ENCODE results near the gene CDKN1C.

CDKN1C gene

GRCh38 chr11:2864901-2865300, 20.7 kb downstream of the CDKN1C start:
- Mint-ChIP-seq H3K27ac (no peak overlapping the region), H3K4me3 (no peak overlapping the region), H3K4me1 (peaks cover 21% of the 10 kb centered on the region), H3K9me3 (no peaks in the 10 kb centered on the region), H3K27me3 (peaks cover 53% of the 10 kb centered on the region), H3K36me3 (ENCODE audit: low read depth) (no peaks in the 10 kb centered on the region)
- no peak for ATAC-seq
- DNase-seq = no peak

DNA sequence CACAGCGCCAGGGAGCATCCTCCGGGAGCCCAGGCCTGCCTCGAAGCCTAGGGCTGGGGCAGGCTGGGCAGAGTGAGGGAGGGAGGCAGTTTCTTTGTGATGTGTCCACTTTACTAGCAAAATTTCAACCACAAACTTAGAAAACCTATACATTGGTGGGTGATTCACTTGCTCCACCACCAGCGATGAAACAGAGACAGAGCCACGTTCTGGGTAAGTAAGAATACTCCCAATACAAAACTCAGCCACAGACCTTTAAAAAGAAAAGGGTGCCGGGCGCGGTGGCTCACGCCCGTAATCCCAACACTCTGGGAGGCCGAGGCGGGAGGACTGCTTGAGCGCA, 22.3 kb downstream of the CDKN1C start:
- peaks cover 13% of the 10 kb centered on the region for H3K4me1 Mint-ChIP-seq
- no peak overlapping the region for H3K27ac Mint-ChIP-seq
- H3K27me3 Mint-ChIP-seq = peaks cover 47% of the 10 kb centered on the region
- DNase-seq (peak; percentile 21), ATAC-seq (peak; percentile 50)
- no peak overlapping the region for H3K4me3 Mint-ChIP-seq
- H3K9me3 Mint-ChIP-seq = no peaks in the 10 kb centered on the region
- no peaks in the 10 kb centered on the region for H3K36me3 Mint-ChIP-seq (ENCODE audit: low read depth)

GRCh38 chr11:2862395-2863275, 22.9 kb downstream of the CDKN1C start:
- H3K9me3 Mint-ChIP-seq = no peaks in the 10 kb centered on the region
- H3K4me1 Mint-ChIP-seq = peaks cover 13% of the 10 kb centered on the region
- H3K27ac Mint-ChIP-seq = no peak overlapping the region
- H3K4me3 Mint-ChIP-seq = no peak overlapping the region
- ATAC-seq (no peak), DNase-seq (no peak)
- H3K36me3 Mint-ChIP-seq (ENCODE audit: low read depth) = no peaks in the 10 kb centered on the region
- H3K27me3 Mint-ChIP-seq = peaks cover 41% of the 10 kb centered on the region

- peak; percentile 84 for ATAC-seq
- Mint-ChIP-seq H3K27ac (no peak overlapping the region), H3K4me1 (peaks cover 13% of the 10 kb centered on the region), H3K4me3 (no peak overlapping the region), H3K27me3 (peaks cover 30% of the 10 kb centered on the region), H3K9me3 (no peaks in the 10 kb centered on the region), H3K36me3 (ENCODE audit: low read depth) (no peaks in the 10 kb centered on the region)
- DNase-seq = peak; percentile 62
Observed at GRCh38 chr11:2860636-2861035, 24.9 kb downstream of the CDKN1C start.

- H3K4me1 Mint-ChIP-seq = peaks cover 11% of the 10 kb centered on the region
- ATAC-seq = no peak
Observed at GRCh38 chr11:2859699-2860037, 25.9 kb downstream of the CDKN1C start.

DNA sequence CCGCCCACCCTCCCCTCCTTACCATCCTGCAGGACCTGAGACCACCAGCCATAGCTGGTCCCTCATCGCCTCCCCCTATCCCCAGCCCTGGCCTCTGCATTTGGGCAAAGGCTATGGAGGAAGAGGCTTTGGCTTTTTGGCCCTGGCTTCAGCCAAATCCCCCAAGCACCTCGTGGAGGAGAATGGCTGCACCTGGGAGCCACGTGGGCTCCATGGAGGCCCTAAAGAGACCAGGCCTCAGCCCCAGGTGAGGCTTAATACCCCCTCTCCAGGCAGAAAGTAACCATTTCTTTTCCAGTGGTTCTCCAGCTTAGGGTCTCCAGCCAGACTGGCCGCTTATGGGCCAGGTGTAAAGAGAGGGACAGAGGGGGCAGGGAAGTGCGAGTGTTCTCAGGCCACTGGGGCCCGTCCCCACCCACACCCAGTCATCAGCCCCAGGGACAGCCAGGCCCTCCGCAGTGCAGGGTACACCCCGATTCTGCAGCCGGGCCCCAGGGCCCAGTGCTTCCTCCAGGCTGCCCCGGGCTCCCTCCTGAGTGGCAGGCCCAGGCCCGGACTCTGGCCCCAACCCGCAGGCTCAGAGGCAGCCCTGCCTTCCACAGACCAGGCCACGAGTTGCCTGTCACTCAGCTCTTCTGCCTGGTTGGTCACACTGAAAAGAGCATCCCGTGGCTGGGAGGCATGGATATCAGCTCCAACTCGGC, 26.4 kb downstream of the CDKN1C start:
- H3K4me1 Mint-ChIP-seq = peaks cover 11% of the 10 kb centered on the region
- no peaks in the 10 kb centered on the region for H3K9me3 Mint-ChIP-seq
- no peak overlapping the region for H3K27ac Mint-ChIP-seq
- DNase-seq = no peak
- H3K27me3 Mint-ChIP-seq = peaks cover 20% of the 10 kb centered on the region
- ATAC-seq = no peak
- H3K4me3 Mint-ChIP-seq = no peak overlapping the region
- H3K36me3 Mint-ChIP-seq (ENCODE audit: low read depth) = no peaks in the 10 kb centered on the region

More at GRCh38 chr11:2859699-2860037, 25.9 kb downstream of the CDKN1C start:
- no peaks in the 10 kb centered on the region for H3K36me3 Mint-ChIP-seq (ENCODE audit: low read depth)
- H3K9me3 Mint-ChIP-seq = no peaks in the 10 kb centered on the region
- H3K4me3 Mint-ChIP-seq = no peak overlapping the region
- H3K27ac Mint-ChIP-seq = no peak overlapping the region
- DNase-seq = no peak
- peaks cover 26% of the 10 kb centered on the region for H3K27me3 Mint-ChIP-seq

DNA sequence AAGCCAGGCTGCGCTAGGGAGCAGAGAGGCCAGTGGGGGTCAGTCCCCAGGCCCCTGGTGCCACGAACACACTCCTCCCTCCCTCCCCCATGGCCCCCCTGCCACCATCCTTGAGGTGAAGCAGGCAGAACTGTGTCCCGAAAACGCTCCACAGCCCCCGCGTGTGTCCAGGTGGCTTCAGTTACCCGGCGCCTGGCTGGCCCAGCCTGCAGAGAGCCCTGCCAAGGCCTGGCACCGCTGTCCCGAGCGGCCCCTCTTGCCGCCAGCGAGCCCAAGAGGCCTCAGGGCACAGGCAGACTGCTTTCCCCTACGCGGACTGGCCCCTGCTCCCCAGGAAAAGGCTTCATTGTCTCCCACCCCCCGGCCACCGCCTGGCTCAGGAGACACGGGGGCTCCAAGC, 27.7 kb downstream of the CDKN1C start:
- H3K36me3 Mint-ChIP-seq (ENCODE audit: low read depth) = no peaks in the 10 kb centered on the region
- ATAC-seq = no peak

GRCh38 chr11:2857276-2857675, 28.3 kb downstream of the CDKN1C start:
- Mint-ChIP-seq H3K27ac (no peak overlapping the region), H3K27me3 (peaks cover 11% of the 10 kb centered on the region), H3K4me3 (no peak overlapping the region), H3K9me3 (no peaks in the 10 kb centered on the region), H3K4me1 (peaks cover 7% of the 10 kb centered on the region), H3K36me3 (ENCODE audit: low read depth) (no peaks in the 10 kb centered on the region)
- no peak for DNase-seq
- no peak for ATAC-seq

More for the DNA sequence above, 27.7 kb downstream of the CDKN1C start:
- no peaks in the 10 kb centered on the region for H3K9me3 Mint-ChIP-seq
- H3K4me1 Mint-ChIP-seq = peaks cover 7% of the 10 kb centered on the region
- H3K27ac Mint-ChIP-seq = no peak overlapping the region
- no peak overlapping the region for H3K4me3 Mint-ChIP-seq
- peaks cover 11% of the 10 kb centered on the region for H3K27me3 Mint-ChIP-seq
- DNase-seq = no peak

GRCh38 chr11:2855162-2855561, 30.4 kb downstream of the CDKN1C start:
- Mint-ChIP-seq H3K27ac (no peak overlapping the region), H3K36me3 (ENCODE audit: low read depth) (no peaks in the 10 kb centered on the region), H3K27me3 (peaks cover 2% of the 10 kb centered on the region), H3K9me3 (no peaks in the 10 kb centered on the region), H3K4me1 (no peaks in the 10 kb centered on the region), H3K4me3 (no peak overlapping the region)
- ATAC-seq = no peak
- no peak for DNase-seq

- H3K4me1 Mint-ChIP-seq = no peaks in the 10 kb centered on the region
- no peak overlapping the region for H3K4me3 Mint-ChIP-seq
- H3K36me3 Mint-ChIP-seq (ENCODE audit: low read depth) = no peaks in the 10 kb centered on the region
- no peak overlapping the region for H3K27ac Mint-ChIP-seq
- peak; percentile 13 for ATAC-seq
- H3K27me3 Mint-ChIP-seq = no peaks in the 10 kb centered on the region
- no peaks in the 10 kb centered on the region for H3K9me3 Mint-ChIP-seq
- DNase-seq = no peak
Observed at GRCh38 chr11:2853997-2854560, 31.5 kb downstream of the CDKN1C start.

DNA sequence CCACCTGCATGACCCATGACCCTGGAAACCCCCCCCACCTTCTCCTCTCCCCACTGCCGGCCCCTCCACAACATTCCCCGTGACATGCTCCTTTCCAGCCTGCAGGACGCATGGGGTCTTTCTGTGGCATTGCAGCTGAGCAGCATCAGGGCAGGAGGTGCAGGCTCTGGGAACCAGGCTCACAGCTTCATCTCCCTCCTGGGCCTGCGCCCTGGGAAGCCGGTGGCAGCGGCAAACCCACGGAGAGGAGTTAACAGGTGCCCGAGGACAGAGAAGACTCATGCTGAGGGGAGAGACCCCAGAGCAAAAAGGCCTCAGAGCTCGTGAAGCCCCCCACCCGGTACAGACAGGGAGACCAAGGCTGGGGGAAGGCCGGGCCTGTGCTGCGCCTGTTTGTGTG, 32.2 kb downstream of the CDKN1C start:
- H3K36me3 Mint-ChIP-seq (ENCODE audit: low read depth) = no peaks in the 10 kb centered on the region
- ATAC-seq (no peak), DNase-seq (no peak)
- no peaks in the 10 kb centered on the region for H3K27me3 Mint-ChIP-seq
- no peak overlapping the region for H3K27ac Mint-ChIP-seq
- no peak overlapping the region for H3K4me3 Mint-ChIP-seq
- H3K9me3 Mint-ChIP-seq = no peaks in the 10 kb centered on the region
- no peaks in the 10 kb centered on the region for H3K4me1 Mint-ChIP-seq

DNA sequence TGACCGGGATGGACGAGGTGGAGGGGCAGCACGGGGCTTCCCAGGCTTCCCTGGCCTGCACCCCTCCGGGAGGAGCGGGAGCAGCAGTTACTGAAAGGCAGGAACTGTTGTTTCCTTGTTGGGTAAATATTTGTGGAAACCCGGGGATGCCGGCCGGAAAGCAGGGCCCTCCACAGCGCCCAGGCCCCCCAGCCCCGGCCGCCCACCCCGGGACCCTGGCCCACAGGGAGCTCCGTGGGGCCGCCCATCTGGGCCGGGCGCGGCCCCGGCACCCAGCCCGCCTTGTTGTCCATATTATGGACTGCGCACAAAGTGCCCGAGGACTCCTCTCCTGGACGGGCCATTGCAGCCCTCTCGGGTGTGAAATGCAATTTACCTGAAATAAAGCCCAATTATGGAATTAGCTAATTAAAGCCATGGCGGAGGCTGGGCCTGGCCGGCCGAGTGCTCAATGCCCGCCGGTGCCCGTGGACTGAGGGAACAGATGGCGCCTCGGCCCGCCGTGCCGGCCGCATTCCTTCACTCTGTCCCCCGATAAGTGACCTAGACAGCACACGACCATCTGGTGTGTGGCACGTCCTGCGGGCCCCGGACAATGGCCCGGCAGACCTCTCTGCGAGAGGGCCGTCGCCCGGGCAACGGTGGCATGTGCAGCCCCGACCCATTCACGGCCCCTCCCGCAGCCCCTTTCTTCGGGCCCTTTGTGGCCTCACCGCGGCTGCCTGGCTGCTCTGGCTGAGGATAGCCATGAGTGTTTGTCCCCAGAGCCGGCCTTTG, 35.4 kb downstream of the CDKN1C start:
- H3K9me3 Mint-ChIP-seq = no peaks in the 10 kb centered on the region
- H3K27ac Mint-ChIP-seq = no peak overlapping the region
- H3K36me3 Mint-ChIP-seq (ENCODE audit: low read depth) = no peaks in the 10 kb centered on the region
- H3K27me3 Mint-ChIP-seq = no peaks in the 10 kb centered on the region
- H3K4me3 Mint-ChIP-seq = no peak overlapping the region
- no peaks in the 10 kb centered on the region for H3K4me1 Mint-ChIP-seq
- DNase-seq = no peak
- no peak for ATAC-seq

DNA sequence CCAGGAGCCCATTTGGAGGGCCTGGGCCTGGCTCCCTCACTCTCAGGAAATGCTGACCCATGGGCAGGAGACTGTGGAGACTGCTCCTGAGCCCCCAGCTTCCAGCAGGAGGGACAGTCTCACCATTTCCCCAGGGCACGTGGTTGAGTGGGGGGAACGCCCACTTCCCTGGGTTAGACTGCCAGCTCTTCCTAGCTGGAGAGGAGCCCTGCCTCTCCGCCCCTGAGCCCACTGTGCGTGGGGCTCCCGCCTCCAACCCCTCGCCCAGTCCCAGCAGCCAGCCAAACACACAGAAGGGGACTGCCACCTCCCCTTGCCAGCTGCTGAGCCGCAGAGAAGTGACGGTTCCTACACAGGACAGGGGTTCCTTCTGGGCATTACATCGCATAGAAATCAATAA, 37.1 kb downstream of the CDKN1C start:
- no peaks in the 10 kb centered on the region for H3K9me3 Mint-ChIP-seq
- H3K36me3 Mint-ChIP-seq (ENCODE audit: low read depth) = no peaks in the 10 kb centered on the region
- no peak overlapping the region for H3K27ac Mint-ChIP-seq
- DNase-seq (no peak), ATAC-seq (no peak)
- no peaks in the 10 kb centered on the region for H3K27me3 Mint-ChIP-seq
- no peaks in the 10 kb centered on the region for H3K4me1 Mint-ChIP-seq
- H3K4me3 Mint-ChIP-seq = no peak overlapping the region

DNA sequence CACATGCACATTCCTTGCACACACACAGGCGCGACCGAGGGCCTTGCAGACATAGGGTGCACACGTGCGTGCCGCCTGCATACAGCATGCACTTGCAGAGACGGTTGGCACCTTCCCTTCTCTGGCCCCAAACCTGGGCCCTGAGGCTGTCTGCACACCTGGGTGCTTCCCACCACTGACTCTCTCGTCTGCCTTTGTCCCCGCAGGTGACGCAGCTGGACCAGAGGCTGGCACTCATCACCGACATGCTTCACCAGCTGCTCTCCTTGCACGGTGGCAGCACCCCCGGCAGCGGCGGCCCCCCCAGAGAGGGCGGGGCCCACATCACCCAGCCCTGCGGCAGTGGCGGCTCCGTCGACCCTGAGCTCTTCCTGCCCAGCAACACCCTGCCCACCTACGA, 38.0 kb downstream of the CDKN1C start:
- Mint-ChIP-seq H3K4me1 (no peaks in the 10 kb centered on the region), H3K4me3 (no peak overlapping the region)

More for the DNA sequence above, 38.0 kb downstream of the CDKN1C start:
- DNase-seq = no peak
- Mint-ChIP-seq H3K9me3 (no peaks in the 10 kb centered on the region), H3K27me3 (no peaks in the 10 kb centered on the region), H3K27ac (no peak overlapping the region), H3K36me3 (ENCODE audit: low read depth) (no peaks in the 10 kb centered on the region)
- ATAC-seq = no peak

All from activated naive CD8-positive, alpha-beta T cell treated with anti-CD3 and anti-CD28 coated beads, Interleukin-2, amount 50 U/mL, for 24 hours (primary cell).